Ramos (cell line): Measurements from ENCODE around the gene MIA.
"Not testable (repeated sequence)": the region's sequence is repeated elsewhere in the genome, so short reads cannot be mapped to it uniquely, and the experiment has no call there.

Experiments
- in situ Hi-C: fragments of 300-500 bp; cut with MboI; formaldehyde crosslinking; loops from one replicate; pipeline ENCODE4 v1.14.3; 2022; ENCODE audit warnings: low sequenced_read_pairs; ENCODE audit not compliant: unreplicated experiment

Gene MIA

DNA sequence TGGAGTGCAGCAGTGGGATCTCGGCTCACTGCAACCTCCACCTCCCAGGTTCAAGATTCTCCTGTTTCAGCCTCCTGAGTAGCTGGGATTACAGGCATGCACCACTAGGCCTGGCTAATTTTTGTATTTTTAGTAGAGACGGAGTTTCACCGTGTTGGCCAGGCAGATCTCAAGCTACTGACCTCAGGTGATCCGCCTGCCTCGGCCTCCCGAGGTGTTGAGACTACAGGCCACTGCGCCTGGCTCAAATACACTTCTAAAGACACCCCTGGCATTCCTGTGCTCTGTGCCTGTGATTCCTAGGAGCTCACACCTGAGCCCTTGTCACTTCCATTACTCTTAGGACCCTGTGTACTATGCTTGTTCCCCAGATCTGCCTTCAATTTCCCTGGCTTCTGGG is 37.2 kb downstream of the MIA start:
- in situ Hi-C loops: loop anchor here (10.0 kb wide), 1 partner anchor 158 kb away; no protein-coding TSS in a partner anchor

GRCh38 chr19:40813182-40813581 is 37.9 kb downstream of the MIA start:
- in situ Hi-C loops: loop anchor here (10.0 kb wide), 1 partner anchor 158 kb away; no protein-coding TSS in a partner anchor

DNA sequence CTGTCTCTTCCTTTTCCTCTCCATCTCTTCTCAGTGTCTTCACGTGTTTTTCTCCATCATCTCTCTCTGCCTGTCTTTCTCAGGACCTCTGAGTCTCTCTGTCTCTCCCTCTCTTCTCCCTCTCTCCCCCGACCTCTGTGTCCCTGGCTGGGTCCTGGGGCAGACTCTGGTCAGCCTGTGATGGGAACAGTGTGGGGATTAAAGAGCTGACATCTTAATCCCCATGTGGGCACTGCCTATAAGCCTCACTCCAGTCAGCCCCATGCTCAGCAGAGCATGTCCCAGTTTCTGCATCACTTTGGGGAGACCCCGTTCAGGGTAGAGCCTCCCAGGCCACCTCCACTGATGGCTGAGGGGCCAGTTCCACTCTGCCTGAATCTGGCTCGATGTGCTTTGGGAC is 39.9 kb downstream of the MIA start:
- in situ Hi-C loops: loop anchor here (10.0 kb wide), 1 partner anchor 160 kb away; no protein-coding TSS in a partner anchor

DNA sequence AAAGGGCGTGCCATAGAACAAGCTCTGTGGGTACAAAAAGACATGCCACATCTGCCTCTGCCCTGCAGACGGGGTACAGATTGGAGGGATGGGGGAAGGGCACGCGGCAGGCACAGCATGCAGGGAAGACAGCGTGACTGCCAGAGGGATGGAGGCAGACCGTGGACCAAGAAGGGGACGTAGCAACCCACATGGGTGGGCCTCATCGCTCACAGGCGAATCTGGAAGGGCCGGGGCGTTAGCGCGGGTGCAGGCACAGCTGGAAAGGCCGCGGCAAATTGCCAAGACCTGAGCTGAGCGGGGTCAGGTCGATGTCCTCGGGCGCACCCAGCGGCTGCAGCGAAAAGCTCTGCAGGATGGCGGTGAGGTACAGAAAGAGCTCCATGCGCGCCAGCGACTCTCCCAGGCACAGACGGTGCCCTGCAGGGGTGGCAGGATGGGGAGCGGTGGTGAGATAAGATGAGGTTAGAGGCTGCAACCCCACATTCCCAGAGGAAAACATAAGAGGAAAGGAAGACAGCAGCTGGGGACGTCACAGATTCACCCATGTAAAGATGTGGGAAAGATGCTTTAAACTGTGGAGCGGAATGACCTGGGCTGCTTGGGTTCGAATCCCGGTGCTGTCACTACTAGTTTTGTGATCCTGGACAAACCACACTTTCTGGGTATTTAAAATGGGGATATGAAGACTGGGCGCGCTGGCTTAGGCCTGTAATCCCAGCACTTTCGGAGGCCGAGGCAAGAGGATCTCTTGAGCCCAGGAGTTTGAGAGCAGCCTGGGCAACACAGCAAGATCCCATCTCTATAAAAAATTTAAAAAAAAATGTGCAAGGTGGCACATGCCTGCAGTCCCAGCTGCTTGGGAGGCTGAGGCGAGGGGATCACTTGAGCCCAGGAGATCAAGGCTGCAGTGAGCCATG is 43.4 kb downstream of the MIA start:
- in situ Hi-C loops: loop anchor here (10.0 kb wide), 1 partner anchor 164 kb away; no protein-coding TSS in a partner anchor

DNA sequence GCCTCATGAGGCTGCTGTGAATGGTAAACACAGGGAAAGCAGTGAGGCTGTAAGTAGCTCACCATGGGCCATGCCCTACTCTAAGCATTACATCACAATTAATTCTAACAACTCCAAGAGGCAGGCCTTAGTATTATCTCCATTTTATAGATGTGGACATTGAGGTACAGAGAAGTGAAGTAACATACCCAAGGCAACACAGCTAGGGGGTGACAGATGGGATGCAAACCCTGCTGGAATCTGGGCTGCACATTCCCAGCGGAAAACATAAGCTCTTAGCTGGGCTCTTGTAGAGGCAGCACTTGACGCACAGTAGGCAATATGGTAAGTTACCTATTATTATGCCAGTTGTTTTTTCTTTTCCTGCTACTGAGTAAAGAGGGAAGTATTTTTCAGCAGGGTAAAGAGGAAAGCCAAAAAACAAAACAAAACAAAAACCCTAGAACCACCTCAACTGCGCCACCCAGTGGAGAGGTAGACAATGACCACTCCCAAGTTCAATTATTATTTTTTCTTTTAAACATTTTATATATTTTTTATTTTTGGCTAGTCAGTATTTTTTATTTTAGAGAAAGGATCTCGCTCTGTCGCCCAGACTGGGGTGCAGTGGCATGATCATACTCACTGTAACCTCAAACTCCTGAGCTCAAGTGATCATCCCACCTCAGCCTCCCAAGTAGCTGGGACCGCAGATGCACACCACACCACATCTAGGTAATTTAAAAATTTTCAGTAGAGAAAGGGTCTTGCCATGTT is 44.3 kb downstream of the MIA start:
- in situ Hi-C loops: loop anchor here (10.0 kb wide), 1 partner anchor 165 kb away; no protein-coding TSS in a partner anchor

- in situ Hi-C loops: no loop called here
These were observed 46.8 kb downstream of the MIA start for GRCh38 chr19:40822161-40822560.

GRCh38 chr19:40822704-40823553 is 47.6 kb downstream of the MIA start:
- in situ Hi-C loops: not testable (repeated sequence)

DNA sequence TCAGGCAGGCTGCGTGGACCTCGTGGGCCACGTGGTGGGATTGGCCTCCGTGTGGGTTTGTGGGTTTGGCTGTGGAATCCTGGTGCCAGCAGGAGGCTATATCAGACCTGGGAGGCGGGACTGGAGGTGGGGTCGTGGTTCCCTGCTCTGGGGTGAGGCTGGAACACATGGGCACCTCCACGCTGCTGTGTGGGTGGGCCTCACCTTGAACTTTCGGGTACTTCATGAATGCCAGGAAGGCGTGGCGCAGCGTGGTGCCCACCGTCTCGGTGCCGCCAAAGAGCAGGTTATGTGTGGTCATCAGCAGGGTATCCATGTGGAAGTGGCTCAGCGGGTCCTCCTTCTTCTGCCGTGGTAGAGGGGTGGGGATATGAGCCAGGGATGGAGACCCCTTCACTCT is 49.6 kb downstream of the MIA start:
- in situ Hi-C loops: not testable (repeated sequence)

- in situ Hi-C loops: not testable (repeated sequence)
These were observed 50.3 kb downstream of the MIA start for GRCh38 chr19:40825460-40826095.

DNA sequence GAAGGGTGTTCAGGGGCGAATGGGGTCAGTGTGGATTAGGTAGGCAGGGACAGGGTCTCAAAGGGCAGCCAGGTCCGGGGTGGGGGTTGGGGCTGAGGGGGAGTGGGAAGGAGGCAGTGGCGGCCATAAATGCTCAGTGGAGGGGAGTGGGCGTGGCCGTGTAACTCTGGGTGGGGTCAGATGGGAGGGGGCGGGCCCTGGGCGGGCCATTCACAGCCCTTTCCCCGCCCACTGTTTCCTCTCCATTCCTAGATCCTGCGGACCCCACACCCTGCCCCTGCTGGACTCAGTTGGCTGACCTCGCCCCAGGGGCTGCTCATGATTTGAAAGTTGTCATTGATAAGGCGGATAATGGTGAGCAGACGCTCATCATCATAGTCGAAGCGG is 51.0 kb downstream of the MIA start:
- in situ Hi-C loops: not testable (repeated sequence)

DNA sequence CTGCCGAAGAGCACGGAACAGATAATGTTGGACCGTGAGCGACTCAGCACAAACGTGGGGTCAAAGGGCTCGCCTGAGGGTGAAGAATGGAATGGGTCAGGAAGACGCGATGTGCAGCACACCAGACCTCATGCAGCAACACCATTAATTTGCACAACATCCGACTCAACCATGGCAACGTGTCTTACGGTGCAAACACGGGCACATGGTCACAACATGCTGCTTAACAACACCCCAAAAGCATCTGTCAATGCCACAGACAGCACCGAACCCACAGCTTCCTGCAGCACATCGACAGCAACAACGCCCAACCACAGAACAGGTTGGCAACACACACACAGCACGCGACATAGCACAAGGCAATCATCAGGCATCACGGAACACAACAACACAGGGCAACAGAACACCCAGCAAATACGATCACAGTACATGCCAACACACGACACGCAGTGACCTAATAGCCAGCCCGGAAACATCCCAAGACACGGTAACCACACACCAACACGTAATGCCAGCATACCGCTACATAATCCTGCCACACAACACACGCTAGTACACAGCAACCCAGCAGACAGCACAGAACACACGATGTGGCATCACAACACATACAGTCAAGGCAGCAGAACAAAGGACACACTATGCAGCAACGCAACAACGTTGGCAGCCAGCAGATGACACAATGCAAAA is 51.5 kb downstream of the MIA start:
- in situ Hi-C loops: not testable (repeated sequence)
